ENCODE results near the gene LRCH1. TPM values are rescaled to one million over a fixed set of nuclear protein-coding genes. Genes with fewer than 3 reads are reported as not detected.
A peak's percentile ranks its signal among the peaks of the same experiment; 100 is the strongest.

The LRCH1 gene
- total RNA-seq, 4 donors from 2014 or later = 17.2 to 25.7 (median 21.9) TPM

- DNase-seq (ENCODE audit: low spot score in 2 of 2) = no peak
- Histone ChIP-seq H3K9me3 (no peaks in the 10 kb centered on the region), H3K27me3 (no peaks in the 10 kb centered on the region), H3K27ac (no peak overlapping the region), H3K4me3 (no peak overlapping the region), H3K4me1 (peaks cover 0 to 40% (median 10%) of the 10 kb centered on the region in 4 donors), H3K36me3 (no peaks in the 10 kb centered on the region)
- 78 to 83% methylated on average over 3 of the region's 3 CpGs for WGBS, 2 donors
- TF ChIP-seq POLR2A (IDR thresholded peaks at IDR 0.05) = no peak
- no peak for TF ChIP-seq EP300 (IDR thresholded peaks at IDR 0.05)
- no peak for TF ChIP-seq CTCF (IDR thresholded peaks at IDR 0.05)
Measured at GRCh38 chr13:46612267-46612666, 59.3 kb downstream of the LRCH1 start.

DNA sequence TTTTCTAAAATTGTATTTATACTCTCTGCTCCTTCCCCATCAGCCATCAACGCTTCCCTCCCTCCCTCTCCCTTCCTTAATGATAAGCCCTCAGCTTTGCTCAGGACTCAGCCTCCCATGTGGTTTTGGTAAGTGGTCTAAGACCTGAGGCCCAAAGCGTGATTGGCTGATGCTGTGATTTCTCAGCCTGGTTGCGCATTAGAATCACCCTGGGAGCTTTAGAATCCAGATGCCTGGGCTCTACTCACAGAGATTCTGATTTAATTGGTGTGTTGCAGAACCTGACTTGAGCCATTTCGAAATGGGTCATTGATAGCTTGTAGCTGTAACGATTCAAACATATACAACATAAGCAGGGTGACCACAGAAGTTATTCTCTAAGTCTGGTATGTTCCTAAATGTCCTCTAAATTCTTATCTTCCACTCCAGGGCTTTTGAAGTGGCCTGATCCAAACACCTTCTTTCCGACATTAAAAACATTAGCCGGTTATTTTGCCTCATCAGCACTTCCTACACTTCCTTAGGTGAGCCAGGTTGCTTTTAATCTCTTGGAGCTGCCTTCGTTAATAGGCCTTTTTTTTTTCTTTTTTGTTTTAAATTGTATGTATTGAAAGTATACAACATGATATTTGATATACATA lies 60.6 kb downstream of the LRCH1 start:
- Histone ChIP-seq H3K4me1 (peaks cover 0 to 30% (median 10%) of the 10 kb centered on the region in 4 donors), H3K9me3 (no peaks in the 10 kb centered on the region), H3K36me3 (no peaks in the 10 kb centered on the region), H3K4me3 (no peak overlapping the region), H3K27ac (no peak overlapping the region), H3K27me3 (no peaks in the 10 kb centered on the region)
- no peak for DNase-seq (ENCODE audit: low spot score in 2 of 2)
- WGBS, 2 donors = 91 to 93% methylated on average over 8 of the region's 8 CpGs
- TF ChIP-seq POLR2A (IDR thresholded peaks at IDR 0.05) (no peak), CTCF (IDR thresholded peaks at IDR 0.05) (no peak), EP300 (IDR thresholded peaks at IDR 0.05) (no peak)

- peaks cover 0 to 25% (median 8%) of the 10 kb centered on the region in 4 donors for H3K4me1 ChIP-seq
Measured at GRCh38 chr13:46614582-46614981, 61.6 kb downstream of the LRCH1 start.

DNA sequence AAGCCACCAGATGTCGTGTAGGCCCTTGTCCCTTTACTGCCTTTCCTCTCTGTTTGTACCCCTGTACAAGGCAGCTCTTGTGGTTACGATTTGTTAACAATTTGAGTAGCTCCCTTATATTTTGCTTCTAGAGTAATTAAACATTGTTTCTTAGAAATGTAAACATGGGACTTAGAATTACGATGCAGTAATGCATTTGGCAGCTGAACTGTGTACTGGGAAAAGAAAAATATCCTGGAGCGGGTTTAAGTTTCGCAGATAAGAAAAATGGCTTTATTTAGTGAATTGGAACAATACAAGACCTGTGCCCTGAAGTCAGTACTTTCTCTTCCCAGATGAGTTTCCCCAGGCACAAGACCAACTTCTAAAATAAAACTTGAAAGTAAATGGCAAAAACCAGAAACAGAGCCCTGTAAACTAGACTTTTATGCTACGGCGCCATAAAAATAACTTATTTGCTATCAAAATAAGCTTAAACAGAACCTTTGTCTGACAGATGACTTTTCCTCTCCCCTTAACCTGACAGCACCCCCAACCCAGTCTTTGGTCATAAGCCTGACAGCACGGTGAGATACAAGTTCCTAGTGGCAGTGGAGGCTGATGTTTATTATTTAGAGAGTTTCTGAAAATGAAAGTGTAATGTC lies 63.0 kb downstream of the LRCH1 start:
- no peak for DNase-seq (ENCODE audit: low spot score in 2 of 2)
- Histone ChIP-seq H3K4me3 (peak overlapping the region in 3 of 4 donors; percentile 7 to 34 (median 14)), H3K36me3 (no peaks in the 10 kb centered on the region), H3K27ac (peak overlapping the region in 3 of 4 donors; percentile 65 to 84 (median 81)), H3K9me3 (no peaks in the 10 kb centered on the region), H3K4me1 (peaks cover 0 to 30% (median 16%) of the 10 kb centered on the region in 4 donors), H3K27me3 (no peaks in the 10 kb centered on the region)
- no peak for TF ChIP-seq EP300 (IDR thresholded peaks at IDR 0.05)
- TF ChIP-seq CTCF (IDR thresholded peaks at IDR 0.05) = no peak
- TF ChIP-seq POLR2A (IDR thresholded peaks at IDR 0.05) = no peak
- WGBS, 2 donors = 27 to 28% methylated on average over 8 of the region's 8 CpGs

More at GRCh38 chr13:46614582-46614981, 61.6 kb downstream of the LRCH1 start:
- peak in 1 of 5 experiments; percentile 20 for TF ChIP-seq CTCF (IDR thresholded peaks at IDR 0.05)
- peak in 1 of 2 donors; percentile 31 for TF ChIP-seq EP300 (IDR thresholded peaks at IDR 0.05)
- TF ChIP-seq POLR2A (IDR thresholded peaks at IDR 0.05) = no peak
- Histone ChIP-seq H3K27me3 (no peaks in the 10 kb centered on the region), H3K4me3 (no peak overlapping the region), H3K9me3 (no peaks in the 10 kb centered on the region), H3K36me3 (no peaks in the 10 kb centered on the region), H3K27ac (peak overlapping the region in 1 of 4 donors; percentile 81)
- 75 to 76% methylated on average over 7 of the region's 7 CpGs for WGBS, 2 donors
- DNase-seq (ENCODE audit: low spot score in 2 of 2) = no peak

- Histone ChIP-seq H3K36me3 (no peaks in the 10 kb centered on the region), H3K27me3 (no peaks in the 10 kb centered on the region), H3K4me1 (peaks cover 0 to 42% (median 25%) of the 10 kb centered on the region in 4 donors), H3K27ac (peak overlapping the region in 3 of 4 donors; percentile 65 to 81 (median 70)), H3K9me3 (no peaks in the 10 kb centered on the region), H3K4me3 (no peak overlapping the region)
- no peak for DNase-seq (ENCODE audit: low spot score in 2 of 2)
- TF ChIP-seq POLR2A (IDR thresholded peaks at IDR 0.05) (no peak), CTCF (IDR thresholded peaks at IDR 0.05) (no peak), EP300 (IDR thresholded peaks at IDR 0.05) (no peak)
- WGBS, 2 donors = 70 to 73% methylated on average over 8 of the region's 8 CpGs
Measured at GRCh38 chr13:46617229-46617721, 64.3 kb downstream of the LRCH1 start.
